Cerebellar cortex (tissue), 1 donor: Measurements from ENCODE around the gene PDCD1LG2.

Source experiments
- DNase-seq: peaks from one replicate; pipeline ENCODE4 v3.0.0-alpha.2; 2015; ENCODE audit warnings: low spot score

The PDCD1LG2 gene

GRCh38 chr9:5531101-5531882 is 21.0 kb downstream of the PDCD1LG2 start:
- DNase-seq: no peak

- DNase-seq: no peak
Observed at GRCh38 chr9:5532306-5532705, 22.0 kb downstream of the PDCD1LG2 start.

- no peak for DNase-seq
Observed at GRCh38 chr9:5532790-5533189, 22.5 kb downstream of the PDCD1LG2 start.

- DNase-seq: no peak
Observed at GRCh38 chr9:5536684-5537083, 26.4 kb downstream of the PDCD1LG2 start.

GRCh38 chr9:5543875-5544702 is 33.8 kb downstream of the PDCD1LG2 start:
- no peak for DNase-seq

- DNase-seq: no peak
Observed at GRCh38 chr9:5549658-5550650, 39.6 kb downstream of the PDCD1LG2 start.

- DNase-seq: no peak
Observed at GRCh38 chr9:5551368-5552150, 41.2 kb downstream of the PDCD1LG2 start.

GRCh38 chr9:5552301-5552700 is 42.0 kb downstream of the PDCD1LG2 start:
- no peak for DNase-seq

- no peak for DNase-seq
Observed at GRCh38 chr9:5553211-5553610, 42.9 kb downstream of the PDCD1LG2 start.

- DNase-seq: no peak
Observed at GRCh38 chr9:5554254-5554653, 43.9 kb downstream of the PDCD1LG2 start.

GRCh38 chr9:5556101-5556705 is 45.9 kb downstream of the PDCD1LG2 start:
- no peak for DNase-seq

GRCh38 chr9:5557606-5558587 is 47.6 kb downstream of the PDCD1LG2 start:
- DNase-seq: no peak

GRCh38 chr9:5559659-5560058 is 49.3 kb downstream of the PDCD1LG2 start:
- no peak for DNase-seq

- no peak for DNase-seq
Observed at GRCh38 chr9:5560443-5561100, 50.2 kb downstream of the PDCD1LG2 start.

GRCh38 chr9:5561828-5562488 is 51.6 kb downstream of the PDCD1LG2 start:
- no peak for DNase-seq

- DNase-seq: no peak
Observed at GRCh38 chr9:5562806-5563416, 52.6 kb downstream of the PDCD1LG2 start.

GRCh38 chr9:5563417-5563815 is 53.1 kb downstream of the PDCD1LG2 start:
- no peak for DNase-seq

GRCh38 chr9:5563886-5564285 is 53.6 kb downstream of the PDCD1LG2 start:
- no peak for DNase-seq
